ENCODE data around the gene KRTAP9-1. TPM values are rescaled to one million over a fixed set of nuclear protein-coding genes. Genes with fewer than 3 reads are reported as not detected.

Gene KRTAP9-1
- total and polyA plus RNA-seq, 9 of the 15 experiments (the other 6 are each of a cell fraction or from before 2014, with no cell fraction given), result not detected

GRCh38 chr17:41186872-41187271 lies 2.8 kb upstream of the KRTAP9-1 start (continued):
- TF ChIP-seq ZNF395 (CRISPR knock-in tag; IDR thresholded peaks at IDR 0.05) (no peak), CEBPG (CRISPR knock-in tag; IDR thresholded peaks at IDR 0.05) (no peak), CEBPG (tag; conservative IDR thresholded peaks at IDR 0.05 in 1 of 2, IDR thresholded peaks at IDR 0.05 in 1 of 2) (no peak), MCM7 (IDR thresholded peaks at IDR 0.05) (no peak)

GRCh38 chr17:41190328-41190727 lies 641 bp downstream of the KRTAP9-1 start:
- ChIA-PET POLR2A (no interaction called here), CTCF (ENCODE audit: low intra/inter-chr PET ratio) (no interaction called here)
- Histone ChIP-seq H3K79me2 (ENCODE audit: control insufficient read depth, insufficient read depth, low read length) (no peaks in the 10 kb centered on the region), H4K20me1 (replicated peaks; ENCODE audit: control insufficient read depth, insufficient read depth, low read length) (no peaks in the 10 kb centered on the region), H3K4me3 (no peak overlapping the region), H3K4me2 (ENCODE audit: insufficient read depth, low read length) (no peak overlapping the region), H3K9me3 (replicated peaks; ENCODE audit: control insufficient read depth, insufficient read depth, low read depth, low read length) (no peaks in the 10 kb centered on the region), H3K9ac (ENCODE audit: insufficient read depth in 1 of 2, low read depth in 2 of 2, low read length in 2 of 2) (no peak overlapping the region), H3K9me1 (ENCODE audit: control insufficient read depth, insufficient read depth, low read length) (no peaks in the 10 kb centered on the region), H3K27ac (ENCODE audit: extremely low read depth, low read depth, low read length) (no peak overlapping the region), H3K27me3 (ENCODE audit: control insufficient read depth in 2 of 2, insufficient read depth in 2 of 2, low read length in 2 of 2) (peaks cover 0 to 5% of the 10 kb centered on the region in 2 experiments; a peak in 3 of 5 replicates), H3K36me3 (ENCODE audit: control insufficient read depth, insufficient read depth, low read length) (no peaks in the 10 kb centered on the region), H2AFZ (ENCODE audit: low read depth, low read length) (no peak overlapping the region), H3K4me1 (replicated peaks in 1 of 2; ENCODE audit: control insufficient read depth in 2 of 2, insufficient read depth in 2 of 2, low read length in 2 of 2) (no peaks in the 10 kb centered on the region)
- DNase-seq (ENCODE audit: extremely low read depth in 1 of 4, low spot score in 3 of 4) (no peak), FAIRE-seq (no peak), ATAC-seq (no peak)
- in situ Hi-C loops (cut with MboI), result no loop called here
- BruUV-seq (replicated peaks), result no TSS peak
- WGBS (ENCODE audit: insufficient coverage, low coverage, missing lambda C conversion rate), result 3% methylated on average over 3 of the region's 3 CpGs
- intact Hi-C loops (cut with micrococcal nuclease), result no loop called here
- TF ChIP-seq FIP1L1 (IDR thresholded peaks at IDR 0.05; ENCODE audit: low read depth, low read length, poor library complexity, severe bottlenecking), result no peak
- TF ChIP-seq MTA3 (IDR thresholded peaks at IDR 0.05; ENCODE audit: borderline replicate concordance), result no peak
- no peak for TF ChIP-seq SNIP1 (IDR thresholded peaks at IDR 0.05; ENCODE audit: low read depth)
- TF ChIP-seq KDM1A (IDR thresholded peaks at IDR 0.05), result no peak
- TF ChIP-seq ZNF134 (CRISPR knock-in tag; conservative IDR thresholded peaks at IDR 0.05), result no peak
- TF ChIP-seq MBD2 (IDR thresholded peaks at IDR 0.05; ENCODE audit: borderline replicate concordance, low read depth), result no peak
- TF ChIP-seq ELK3 (CRISPR knock-in tag; IDR thresholded peaks at IDR 0.05), result no peak
- no peak for TF ChIP-seq ZBTB49 (CRISPR knock-in tag; IDR thresholded peaks at IDR 0.05; ENCODE audit: borderline replicate concordance)
- TF ChIP-seq SP1 (CRISPR knock-in tag; IDR thresholded peaks at IDR 0.05), result no peak
- no peak for TF ChIP-seq POLR2B (IDR thresholded peaks at IDR 0.05; ENCODE audit: low read depth, partially characterized antibody)
- no peak for TF ChIP-seq ZNF398 (CRISPR knock-in tag; IDR thresholded peaks at IDR 0.05)
- no peak for TF ChIP-seq NR3C1 (CRISPR knock-in tag; IDR thresholded peaks at IDR 0.05)
- TF ChIP-seq ZNF644 (tag; IDR thresholded peaks at IDR 0.05; ENCODE audit: low read depth), result no peak
